Measurements from ENCODE around the gene BCL7C. TPM values are rescaled to one million over a fixed set of nuclear protein-coding genes. Genes with fewer than 3 reads are reported as not detected.
A peak's percentile ranks its signal among the peaks of the same experiment; 100 is the strongest.

Gene BCL7C
- polyA plus RNA-seq, 1 donor: 25.6 TPM

DNA sequence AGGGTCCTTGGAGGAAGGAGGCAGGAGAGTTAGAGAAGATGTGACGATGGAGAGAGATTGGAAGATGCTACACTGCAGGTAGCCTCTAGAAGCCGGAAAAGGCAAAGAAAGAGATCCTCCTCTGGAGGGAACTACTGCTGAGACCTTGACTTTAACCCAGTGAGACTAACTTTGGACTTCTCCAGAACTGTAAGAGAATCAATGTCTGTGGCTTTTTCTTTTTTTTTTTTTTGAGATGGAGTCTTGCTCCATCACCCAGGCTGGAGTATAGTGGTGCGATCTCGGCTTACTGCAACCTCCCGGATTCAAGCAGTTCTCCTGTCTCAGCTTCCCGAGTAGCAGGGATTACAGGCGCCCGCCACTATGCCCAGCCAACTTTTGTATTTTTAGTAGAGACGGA lies 8.7 kb downstream of the BCL7C start:
- Histone ChIP-seq H3K27me3 (ENCODE audit: control insufficient read depth, insufficient read depth, low read length) (no peaks in the 10 kb centered on the region), H3K9me3 (ENCODE audit: control insufficient read depth, low read depth, low read length) (no peaks in the 10 kb centered on the region), H3K4me1 (ENCODE audit: control insufficient read depth, insufficient read depth, low read length) (peaks cover 14% of the 10 kb centered on the region), H3K36me3 (ENCODE audit: control insufficient read depth, insufficient read depth, low read length) (peaks cover 57% of the 10 kb centered on the region), H3K4me3 (ENCODE audit: low read length) (no peak overlapping the region), H3K27ac (ENCODE audit: low read length) (no peak overlapping the region)
- WGBS (ENCODE audit: insufficient coverage, low lambda C conversion rate): 100% methylated on average over 2 of the region's 9 CpGs
- DNase-seq: no peak

GRCh38 chr16:30884760-30885159 lies 9.1 kb downstream of the BCL7C start:
- peaks cover 55% of the 10 kb centered on the region for H3K36me3 ChIP-seq (ENCODE audit: control insufficient read depth, insufficient read depth, low read length)
- H3K9me3 ChIP-seq (ENCODE audit: control insufficient read depth, low read depth, low read length): no peaks in the 10 kb centered on the region
- DNase-seq: no peak
- no peak overlapping the region for H3K27ac ChIP-seq (ENCODE audit: low read length)
- H3K4me3 ChIP-seq (ENCODE audit: low read length): no peak overlapping the region
- H3K4me1 ChIP-seq (ENCODE audit: control insufficient read depth, insufficient read depth, low read length): peaks cover 14% of the 10 kb centered on the region
- WGBS (ENCODE audit: insufficient coverage, low lambda C conversion rate): no CpG with 5 or more reads among the region's 3 CpGs
- H3K27me3 ChIP-seq (ENCODE audit: control insufficient read depth, insufficient read depth, low read length): no peaks in the 10 kb centered on the region

GRCh38 chr16:30882429-30883310 lies 11.2 kb downstream of the BCL7C start:
- no peak overlapping the region for H3K4me3 ChIP-seq (ENCODE audit: low read length)
- peak in 1 of 2 donors; percentile 61 for DNase-seq
- peaks cover 44% of the 10 kb centered on the region for H3K36me3 ChIP-seq (ENCODE audit: control insufficient read depth, insufficient read depth, low read length)
- H3K27me3 ChIP-seq (ENCODE audit: control insufficient read depth, insufficient read depth, low read length): no peaks in the 10 kb centered on the region
- H3K9me3 ChIP-seq (ENCODE audit: control insufficient read depth, low read depth, low read length): no peaks in the 10 kb centered on the region
- H3K4me1 ChIP-seq (ENCODE audit: control insufficient read depth, insufficient read depth, low read length): peaks cover 14% of the 10 kb centered on the region
- WGBS (ENCODE audit: insufficient coverage, low lambda C conversion rate): 0% methylated on average over 1 of the region's 4 CpGs
- H3K27ac ChIP-seq (ENCODE audit: low read length): peak overlapping the region; percentile 17

DNA sequence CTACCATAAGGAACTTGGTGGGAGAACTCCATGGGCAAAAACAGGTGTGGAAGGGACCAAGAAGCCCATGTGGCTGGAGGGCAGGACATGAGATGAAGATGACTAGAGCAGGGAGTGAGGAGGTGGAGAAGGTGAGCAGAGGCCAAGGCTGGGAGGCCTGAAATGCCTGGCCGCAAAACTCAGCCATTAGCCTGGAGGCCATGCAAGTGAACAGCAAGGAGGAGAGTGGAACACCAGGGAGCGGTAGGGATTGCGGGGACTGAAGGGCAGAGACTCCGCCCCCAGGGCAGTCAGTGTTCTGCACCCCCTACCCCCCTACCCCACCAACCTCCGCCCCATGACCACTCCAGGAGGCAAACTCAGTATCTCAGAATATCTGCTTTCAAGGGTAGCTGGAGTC lies 17.0 kb downstream of the BCL7C start:
- peak overlapping the region; percentile 86 for H3K27ac ChIP-seq (ENCODE audit: low read length)
- no peak overlapping the region for H3K4me3 ChIP-seq (ENCODE audit: low read length)
- H3K9me3 ChIP-seq (ENCODE audit: control insufficient read depth, low read depth, low read length): peaks cover 3% of the 10 kb centered on the region
- peaks cover 18% of the 10 kb centered on the region for H3K4me1 ChIP-seq (ENCODE audit: control insufficient read depth, insufficient read depth, low read length)
- no peaks in the 10 kb centered on the region for H3K27me3 ChIP-seq (ENCODE audit: control insufficient read depth, insufficient read depth, low read length)
- peaks cover 13% of the 10 kb centered on the region for H3K36me3 ChIP-seq (ENCODE audit: control insufficient read depth, insufficient read depth, low read length)
- no CpG with 5 or more reads among the region's 5 CpGs for WGBS (ENCODE audit: insufficient coverage, low lambda C conversion rate)
- peak in 1 of 2 donors; percentile 33 for DNase-seq

- Histone ChIP-seq H3K27me3 (ENCODE audit: control insufficient read depth, insufficient read depth, low read length) (no peaks in the 10 kb centered on the region), H3K27ac (ENCODE audit: low read length) (peak overlapping the region; percentile 86), H3K4me3 (ENCODE audit: low read length) (peak overlapping the region; percentile 88), H3K9me3 (ENCODE audit: control insufficient read depth, low read depth, low read length) (peaks cover 3% of the 10 kb centered on the region), H3K4me1 (ENCODE audit: control insufficient read depth, insufficient read depth, low read length) (peaks cover 14% of the 10 kb centered on the region), H3K36me3 (ENCODE audit: control insufficient read depth, insufficient read depth, low read length) (peaks cover 13% of the 10 kb centered on the region)
- WGBS (ENCODE audit: insufficient coverage, low lambda C conversion rate): no CpG with 5 or more reads among the region's 12 CpGs
- DNase-seq: peak in 1 of 2 donors; percentile 62
Observed at GRCh38 chr16:30875871-30876801, 17.7 kb downstream of the BCL7C start.

- Histone ChIP-seq H3K27me3 (ENCODE audit: control insufficient read depth, insufficient read depth, low read length) (no peaks in the 10 kb centered on the region), H3K4me3 (ENCODE audit: low read length) (peak overlapping the region; percentile 88), H3K36me3 (ENCODE audit: control insufficient read depth, insufficient read depth, low read length) (peaks cover 12% of the 10 kb centered on the region), H3K27ac (ENCODE audit: low read length) (peak overlapping the region; percentile 86), H3K4me1 (ENCODE audit: control insufficient read depth, insufficient read depth, low read length) (peaks cover 14% of the 10 kb centered on the region), H3K9me3 (ENCODE audit: control insufficient read depth, low read depth, low read length) (peaks cover 3% of the 10 kb centered on the region)
- peak; percentile 94 to 97 for DNase-seq
- 0% methylated on average over 1 of the region's 85 CpGs for WGBS (ENCODE audit: insufficient coverage, low lambda C conversion rate)
Observed at GRCh38 chr16:30874821-30875717, 18.8 kb downstream of the BCL7C start.

DNA sequence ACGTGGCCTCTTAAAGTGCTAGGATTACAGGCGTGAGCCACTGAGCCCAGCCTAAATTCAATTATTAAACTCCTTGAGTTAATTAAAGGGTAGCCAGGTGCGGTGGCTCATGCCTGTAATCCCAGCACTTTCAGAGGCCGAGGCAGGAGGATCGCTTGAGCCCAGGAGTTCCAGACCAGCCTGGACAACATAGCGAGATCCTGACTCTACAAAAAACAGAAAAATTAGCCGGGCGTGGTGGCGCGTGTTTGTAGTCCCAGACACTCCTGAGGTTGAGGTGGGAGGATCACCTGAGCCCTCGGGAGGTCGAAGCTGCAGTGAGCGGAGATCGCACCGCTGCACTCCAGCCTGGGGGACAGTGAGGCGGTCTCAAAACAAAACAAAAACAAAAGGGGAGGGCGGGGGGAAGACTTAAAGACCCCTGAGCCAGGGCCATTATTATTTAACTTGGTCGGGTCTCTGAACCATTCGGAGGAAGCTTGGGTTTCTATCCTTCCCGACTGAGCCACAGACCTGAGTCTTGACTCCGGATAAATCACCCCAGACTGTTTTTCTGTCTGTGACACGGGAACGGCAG lies 19.5 kb downstream of the BCL7C start:
- H3K9me3 ChIP-seq (ENCODE audit: control insufficient read depth, low read depth, low read length): peaks cover 3% of the 10 kb centered on the region
- peaks cover 12% of the 10 kb centered on the region for H3K36me3 ChIP-seq (ENCODE audit: control insufficient read depth, insufficient read depth, low read length)
- no peaks in the 10 kb centered on the region for H3K27me3 ChIP-seq (ENCODE audit: control insufficient read depth, insufficient read depth, low read length)
- H3K4me3 ChIP-seq (ENCODE audit: low read length): peak overlapping the region; percentile 88
- H3K4me1 ChIP-seq (ENCODE audit: control insufficient read depth, insufficient read depth, low read length): peaks cover 14% of the 10 kb centered on the region
- DNase-seq: no peak
- peak overlapping the region; percentile 86 for H3K27ac ChIP-seq (ENCODE audit: low read length)
- WGBS (ENCODE audit: insufficient coverage, low lambda C conversion rate): no CpG with 5 or more reads among the region's 23 CpGs

DNA sequence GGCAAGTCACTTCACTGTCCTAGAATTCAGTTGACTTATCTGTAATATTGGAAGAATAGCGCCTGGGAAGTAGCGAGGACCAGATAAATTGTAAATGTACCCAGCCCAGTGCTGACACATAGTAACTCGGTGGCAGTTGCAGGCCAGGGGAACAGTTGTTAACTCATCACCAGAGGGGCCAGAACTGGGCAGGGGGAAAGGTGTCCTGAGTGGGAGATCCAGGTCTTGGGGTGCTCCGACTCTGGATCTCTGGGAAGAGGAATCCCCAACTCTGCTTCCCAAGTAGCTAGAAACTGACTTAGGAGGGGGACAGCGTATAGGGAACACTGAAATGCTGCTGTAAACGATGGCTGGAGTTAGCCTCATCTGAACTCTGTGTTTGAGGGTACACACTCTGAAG lies 23.0 kb downstream of the BCL7C start:
- no peak overlapping the region for H3K4me3 ChIP-seq (ENCODE audit: low read length)
- H3K27me3 ChIP-seq (ENCODE audit: control insufficient read depth, insufficient read depth, low read length): no peaks in the 10 kb centered on the region
- H3K27ac ChIP-seq (ENCODE audit: low read length): no peak overlapping the region
- H3K9me3 ChIP-seq (ENCODE audit: control insufficient read depth, low read depth, low read length): peaks cover 3% of the 10 kb centered on the region
- peaks cover 4% of the 10 kb centered on the region for H3K4me1 ChIP-seq (ENCODE audit: control insufficient read depth, insufficient read depth, low read length)
- no CpG with 5 or more reads among the region's 6 CpGs for WGBS (ENCODE audit: insufficient coverage, low lambda C conversion rate)
- DNase-seq: no peak
- H3K36me3 ChIP-seq (ENCODE audit: control insufficient read depth, insufficient read depth, low read length): peaks cover 6% of the 10 kb centered on the region

- Histone ChIP-seq H3K27ac (ENCODE audit: low read length) (no peak overlapping the region), H3K4me1 (ENCODE audit: control insufficient read depth, insufficient read depth, low read length) (no peaks in the 10 kb centered on the region), H3K36me3 (ENCODE audit: control insufficient read depth, insufficient read depth, low read length) (peaks cover 6% of the 10 kb centered on the region), H3K9me3 (ENCODE audit: control insufficient read depth, low read depth, low read length) (peaks cover 4% of the 10 kb centered on the region), H3K4me3 (ENCODE audit: low read length) (no peak overlapping the region), H3K27me3 (ENCODE audit: control insufficient read depth, insufficient read depth, low read length) (no peaks in the 10 kb centered on the region)
- DNase-seq: no peak
- WGBS (ENCODE audit: insufficient coverage, low lambda C conversion rate): no CpG with 5 or more reads among the region's 5 CpGs
Observed at GRCh38 chr16:30867747-30868146, 26.1 kb downstream of the BCL7C start.
